ENCODE results near the gene MCRS1. TPM values are rescaled to one million over a fixed set of nuclear protein-coding genes. Genes with fewer than 3 reads are reported as not detected.

The MCRS1 gene
- total RNA-seq, 1 experiment from 2014 or later = 103 TPM

DNA sequence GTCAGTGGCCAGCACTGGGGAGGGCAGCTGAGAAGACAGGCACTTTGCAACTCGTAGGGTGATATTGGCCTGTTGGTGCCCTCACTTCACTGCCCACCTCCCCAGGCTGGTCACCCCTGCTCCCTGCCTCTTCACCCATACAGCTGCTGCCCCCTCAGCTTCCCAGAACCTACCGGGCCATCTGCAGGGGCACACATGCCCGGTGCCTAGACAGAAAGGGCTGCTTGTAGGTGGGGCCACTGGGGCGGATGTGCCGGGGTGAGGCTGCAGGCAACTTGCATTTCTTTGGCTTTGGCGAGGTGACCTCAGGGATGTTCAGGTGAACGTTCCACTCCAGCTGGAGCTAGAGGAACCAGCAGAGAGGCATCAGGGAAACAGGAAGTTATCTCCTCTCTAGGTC, 20.3 kb upstream of the MCRS1 start:
- H3T11ph ChIP-seq (ENCODE audit: low read length) = no peak overlapping the region
- no peak overlapping the region for H2BK15ac ChIP-seq (ENCODE audit: low read depth, low read length)
- no peak overlapping the region for H3K56ac ChIP-seq (ENCODE audit: insufficient read length, low read depth, low read length)
- Mint-ChIP-seq H3K4me1 (peaks cover 3 to 4% of the 10 kb centered on the region in 2 experiments; a peak in 2 of 4 replicates), H3K9me3 (no peaks in the 10 kb centered on the region), H3K27ac (peak overlapping the region in 1 of 3 experiments; percentile 68; a peak in 1 of 7 replicates), H3K36me3 (ENCODE audit: insufficient read depth in 1 of 3, low read depth in 3 of 3) (peaks cover 6 to 15% (median 9%) of the 10 kb centered on the region in 3 experiments; a peak in 4 of 7 replicates), H3K4me3 (no peak overlapping the region), H3K27me3 (ENCODE audit: low read depth) (no peaks in the 10 kb centered on the region)
- no peak overlapping the region for H3K14ac ChIP-seq (ENCODE audit: insufficient read depth, low read length)
- H2AK5ac ChIP-seq (ENCODE audit: insufficient read length, low read length) = no peak overlapping the region
- H4K8ac ChIP-seq (replicated peaks; ENCODE audit: insufficient read length, low read depth, low read length) = no peak overlapping the region
- no peaks in the 10 kb centered on the region for H4K20me1 ChIP-seq (ENCODE audit: control insufficient read depth, insufficient read depth, insufficient read length)
- H4K91ac ChIP-seq (ENCODE audit: insufficient read length, low read depth, low read length) = no peak overlapping the region
- H2AFZ ChIP-seq (ENCODE audit: low read length) = no peak overlapping the region
- TF ChIP-seq, protein P1, sequence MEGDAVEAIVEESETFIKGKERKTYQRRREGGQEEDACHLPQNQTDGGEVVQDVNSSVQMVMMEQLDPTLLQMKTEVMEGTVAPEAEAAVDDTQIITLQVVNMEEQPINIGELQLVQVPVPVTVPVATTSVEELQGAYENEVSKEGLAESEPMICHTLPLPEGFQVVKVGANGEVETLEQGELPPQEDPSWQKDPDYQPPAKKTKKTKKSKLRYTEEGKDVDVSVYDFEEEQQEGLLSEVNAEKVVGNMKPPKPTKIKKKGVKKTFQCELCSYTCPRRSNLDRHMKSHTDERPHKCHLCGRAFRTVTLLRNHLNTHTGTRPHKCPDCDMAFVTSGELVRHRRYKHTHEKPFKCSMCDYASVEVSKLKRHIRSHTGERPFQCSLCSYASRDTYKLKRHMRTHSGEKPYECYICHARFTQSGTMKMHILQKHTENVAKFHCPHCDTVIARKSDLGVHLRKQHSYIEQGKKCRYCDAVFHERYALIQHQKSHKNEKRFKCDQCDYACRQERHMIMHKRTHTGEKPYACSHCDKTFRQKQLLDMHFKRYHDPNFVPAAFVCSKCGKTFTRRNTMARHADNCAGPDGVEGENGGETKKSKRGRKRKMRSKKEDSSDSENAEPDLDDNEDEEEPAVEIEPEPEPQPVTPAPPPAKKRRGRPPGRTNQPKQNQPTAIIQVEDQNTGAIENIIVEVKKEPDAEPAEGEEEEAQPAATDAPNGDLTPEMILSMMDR (conservative IDR thresholded peaks at IDR 0.05) = no peak
- H3K4me2 ChIP-seq (ENCODE audit: insufficient read depth, insufficient read length, low read length) = no peak overlapping the region
- no peak overlapping the region for H2BK120ac ChIP-seq (ENCODE audit: low read depth, low read length, poor library complexity, severe bottlenecking)
- H4K5ac ChIP-seq (ENCODE audit: insufficient read length, low read depth, low read length) = no peak overlapping the region
- H3K23me2 ChIP-seq (ENCODE audit: insufficient read length, low read depth, low read length, poor library complexity, severe bottlenecking) = no peaks in the 10 kb centered on the region
- no peak overlapping the region for H3K9ac ChIP-seq (ENCODE audit: extremely low read depth, insufficient read length, low read length)
- no peaks in the 10 kb centered on the region for H3K4me1 ChIP-seq (ENCODE audit: insufficient read depth, low read length)
- no peak overlapping the region for H2BK5ac ChIP-seq (ENCODE audit: insufficient read length, low read length)
- H3K18ac ChIP-seq (ENCODE audit: insufficient read length, low read depth, low read length) = no peak overlapping the region
- DNase-seq = peak; percentile 24
- H2BK20ac ChIP-seq (ENCODE audit: low read depth, low read length, poor library complexity, severe bottlenecking) = no peak overlapping the region
- no peak overlapping the region for H3K4ac ChIP-seq (ENCODE audit: low read depth, low read length)
- no peak overlapping the region for H3K27ac ChIP-seq (ENCODE audit: insufficient read length, low read depth, low read length)
- no peak overlapping the region for H3K23ac ChIP-seq (ENCODE audit: insufficient read length, low read depth, low read length)
- H2BK12ac ChIP-seq (ENCODE audit: insufficient read length, low read depth, low read length) = no peak overlapping the region
- H3K9me3 ChIP-seq (ENCODE audit: control insufficient read depth, low read depth, low read length) = no peaks in the 10 kb centered on the region
- no peaks in the 10 kb centered on the region for H3K79me2 ChIP-seq (ENCODE audit: insufficient read depth, low read length)
- WGBS (ENCODE audit: extremely low coverage, insufficient read length, low lambda C conversion rate) = no CpG with 5 or more reads among the region's 7 CpGs
- H3K27me3 ChIP-seq (ENCODE audit: insufficient read depth, low read length) = no peaks in the 10 kb centered on the region
- no peaks in the 10 kb centered on the region for H3K79me1 ChIP-seq (ENCODE audit: insufficient read depth, low read depth, low read length, poor library complexity, severe bottlenecking)

Measured in H9 (cell line).